HG02970 (cell line): ENCODE measurements around the gene ANAPC16.
"Not testable (repeated sequence)": the region's sequence is repeated elsewhere in the genome, so short reads cannot be mapped to it uniquely, and the experiment has no call there.

Experiments used
- ATAC-seq: cut with Tn5 transposase; IDR thresholded peaks from one replicate; pipeline ENCODE4 v1.9.1; 2021; ENCODE audit warnings: mild to moderate bottlenecking, moderate library complexity, moderate number of reproducible peaks; ENCODE audit not compliant: unreplicated experiment, low FRiP score

Gene ANAPC16

DNA sequence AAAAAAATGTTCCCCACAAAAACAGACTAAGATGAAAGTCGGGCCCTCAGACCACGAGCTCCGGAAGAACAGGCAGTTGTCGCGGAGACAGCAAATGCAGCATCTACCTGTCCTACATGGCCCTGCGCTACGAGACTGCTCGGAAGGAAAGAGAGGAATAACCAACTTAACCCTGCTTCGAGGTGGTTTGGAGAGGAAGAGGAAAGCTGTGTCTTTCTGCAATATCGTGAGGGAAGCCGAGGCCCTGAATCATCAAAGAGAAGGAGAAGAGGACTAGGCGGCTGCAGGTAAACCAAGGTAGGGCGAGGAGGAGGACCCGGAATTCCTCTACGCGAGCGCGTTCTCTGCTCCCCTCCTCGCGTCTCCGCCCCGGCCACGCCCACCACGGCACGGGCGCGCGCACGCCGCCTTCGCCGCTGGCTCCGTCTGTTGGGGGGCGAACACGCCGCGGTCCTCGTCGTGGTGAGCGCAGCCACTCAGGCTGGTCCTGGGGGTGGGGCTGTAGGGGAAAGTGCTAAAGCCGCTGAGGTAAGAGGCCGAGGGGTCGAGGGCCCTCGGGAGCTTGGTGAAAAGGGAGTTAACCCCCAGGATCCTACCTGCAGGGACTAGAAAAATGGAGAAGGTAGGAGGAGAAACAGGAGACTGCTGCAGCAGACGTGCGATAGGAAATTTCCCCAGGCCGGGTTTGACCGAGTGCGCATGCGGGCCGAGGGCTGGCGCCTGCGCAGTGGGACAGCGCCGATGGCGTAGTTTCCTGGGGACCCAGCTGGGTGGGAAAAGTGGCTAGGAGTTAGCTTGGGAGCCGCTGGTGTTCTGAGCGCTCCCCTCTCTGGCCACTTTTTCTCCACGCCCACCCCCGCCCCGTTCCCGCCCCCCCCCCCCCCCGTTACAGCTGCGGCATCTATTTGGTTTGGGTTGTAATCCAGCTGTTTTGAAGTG lies at the start of gene ANAPC16, which contains the start of gene ASCC1:
TSS of gene ANAPC16 (plus strand) at position 402 of the 939 bp plus-strand sequence. CDS start 7,903 bp downstream, outside the sequence.
TSS of gene ASCC1 (minus strand) at position 666 of the 939 bp plus-strand sequence. CDS start 2,978 bp downstream, outside the sequence.
- peak; percentile 90 for ATAC-seq

DNA sequence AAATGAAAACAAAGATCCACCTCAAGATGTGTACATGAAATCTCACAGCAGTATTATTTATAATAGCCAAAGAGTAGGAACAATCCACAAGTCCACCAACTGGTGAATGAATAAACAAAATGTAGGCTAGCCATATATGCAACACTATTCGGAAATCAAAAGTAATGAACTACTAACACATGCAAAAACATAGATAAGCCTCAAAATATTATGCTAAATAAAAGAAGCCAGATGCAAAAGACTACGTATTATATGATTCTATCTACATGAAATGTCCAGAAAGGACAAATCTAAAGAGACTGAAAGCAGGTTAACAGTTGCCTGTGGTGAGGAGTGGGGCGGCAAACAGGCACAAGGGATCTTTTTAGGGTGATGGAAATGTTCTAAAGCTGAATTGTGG lies 48.7 kb upstream of the ANAPC16 start:
- ATAC-seq, result no peak

DNA sequence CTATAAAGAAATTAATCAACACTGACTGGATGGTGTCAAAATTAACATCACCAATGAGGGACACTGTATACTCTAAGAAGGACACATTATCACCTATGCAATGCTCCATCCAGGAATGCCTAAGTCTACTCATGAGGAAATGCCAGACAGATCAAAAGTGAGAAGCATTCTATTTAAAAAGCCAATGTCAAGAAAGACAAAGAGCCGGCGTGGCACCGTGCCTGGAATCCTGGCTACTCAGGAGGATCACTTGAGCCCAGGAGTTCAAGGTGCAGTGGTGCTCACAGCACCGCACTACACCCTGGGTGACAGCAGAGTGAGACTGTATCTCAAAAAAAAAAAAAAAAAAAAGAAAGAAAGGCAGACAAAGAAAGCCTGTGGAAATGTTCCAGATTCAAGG lies 45.5 kb upstream of the ANAPC16 start:
- no peak for ATAC-seq

DNA sequence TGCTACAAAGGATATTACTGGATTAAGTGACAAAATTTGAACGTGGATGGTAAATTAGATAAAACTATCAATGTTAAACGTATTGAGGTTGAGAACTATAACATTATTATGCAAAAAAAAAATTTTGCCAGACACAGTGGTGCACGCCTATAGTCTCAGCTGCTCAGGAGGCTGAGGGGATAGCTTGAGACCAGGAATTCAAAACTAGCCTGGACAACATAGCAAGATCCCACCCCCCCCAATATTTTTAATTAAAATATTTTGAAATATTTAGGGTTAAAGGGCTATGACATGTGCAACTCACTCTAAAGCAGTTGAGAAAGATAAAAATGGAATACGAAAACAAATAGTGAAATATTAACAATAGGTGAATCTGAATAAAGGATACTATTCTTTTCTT lies 45.1 kb upstream of the ANAPC16 start:
- ATAC-seq, result no peak

DNA sequence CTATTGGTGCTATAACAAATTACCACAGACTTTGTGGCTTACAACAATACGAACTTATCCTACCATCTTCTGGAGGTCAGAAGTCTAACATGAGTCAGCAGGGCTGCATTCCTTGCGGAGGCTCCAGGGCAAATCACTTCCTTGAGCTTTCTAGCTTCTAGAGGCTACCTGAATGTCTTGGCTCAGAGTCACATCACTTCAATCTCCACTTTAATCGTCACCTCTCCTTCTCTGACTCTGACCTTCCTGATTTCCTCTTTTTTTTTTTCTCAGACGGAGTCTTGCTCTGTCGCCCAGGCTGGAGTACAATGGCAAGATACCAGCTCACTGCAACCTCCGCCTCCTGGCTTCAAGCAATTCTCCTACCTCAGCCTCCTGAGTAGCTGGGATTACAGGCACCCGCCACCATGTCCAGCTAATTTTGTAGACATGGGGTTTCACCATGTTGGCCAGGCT lies 44.6 kb upstream of the ANAPC16 start:
- no peak for ATAC-seq

DNA sequence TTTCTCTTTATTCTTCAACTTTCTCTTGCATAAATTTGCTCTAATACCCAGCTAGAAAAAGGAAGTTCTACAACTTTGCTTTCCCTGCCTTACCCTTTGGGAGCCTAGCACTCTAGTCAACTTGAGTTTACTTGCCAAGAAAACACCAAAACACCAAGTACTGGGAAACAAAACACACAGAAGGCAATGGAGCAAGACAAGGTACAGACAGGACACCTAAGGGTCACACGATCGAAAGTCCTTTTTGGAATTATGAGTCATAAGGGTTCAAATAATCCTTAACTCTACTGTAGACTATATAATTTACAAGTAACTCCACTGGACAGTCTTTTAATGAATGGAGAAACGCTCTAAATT lies 42.6 kb upstream of the ANAPC16 start:
- ATAC-seq, result no peak

DNA sequence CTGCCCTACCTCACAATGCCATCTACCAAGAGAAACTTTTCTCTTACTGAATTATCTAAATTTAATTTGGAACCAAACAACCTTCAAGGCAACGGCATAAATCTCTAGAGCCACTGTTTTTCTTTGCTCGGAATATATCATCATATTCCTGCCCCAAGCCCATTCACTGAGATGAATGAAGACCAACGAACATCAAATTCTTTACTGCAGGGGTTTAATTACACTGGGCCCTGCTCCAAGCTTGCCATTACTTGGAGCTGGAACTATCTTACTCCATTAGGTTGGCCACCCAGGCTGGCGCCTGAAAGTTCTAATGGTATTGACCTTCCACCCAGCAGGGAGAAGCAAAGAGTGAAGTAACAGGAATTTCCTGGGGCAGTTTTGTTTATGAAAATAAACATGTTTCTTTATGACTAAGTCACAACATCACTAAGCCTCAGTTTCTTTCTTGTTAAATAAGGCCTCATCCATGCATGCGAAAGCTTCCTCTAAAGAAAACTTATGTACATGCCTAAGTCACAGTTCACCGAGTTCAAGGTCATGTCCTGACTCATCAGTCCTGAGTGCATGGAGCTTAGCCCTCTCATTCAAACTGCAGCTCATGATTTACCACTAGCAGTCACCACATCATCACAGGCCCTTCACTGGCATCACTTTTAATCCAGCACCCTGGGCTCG lies 42.1 kb upstream of the ANAPC16 start:
- no peak for ATAC-seq

DNA sequence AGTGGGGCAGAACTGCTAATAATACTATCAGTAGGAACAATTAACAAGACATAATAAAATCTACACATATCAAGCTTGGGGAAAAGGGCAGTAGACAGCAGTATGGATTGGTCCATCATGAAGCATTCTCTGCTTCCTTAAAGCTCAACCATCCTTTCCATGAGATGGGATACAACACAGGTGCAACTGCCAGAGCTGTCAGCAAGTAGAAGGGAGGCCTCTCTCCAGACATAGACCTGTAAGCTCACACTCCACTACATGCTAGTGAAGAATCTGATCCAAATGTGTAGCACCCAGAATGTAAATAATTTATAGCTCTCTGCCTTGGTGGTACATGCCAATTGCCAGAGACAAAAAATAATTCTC lies 41.5 kb upstream of the ANAPC16 start:
- no peak for ATAC-seq

DNA sequence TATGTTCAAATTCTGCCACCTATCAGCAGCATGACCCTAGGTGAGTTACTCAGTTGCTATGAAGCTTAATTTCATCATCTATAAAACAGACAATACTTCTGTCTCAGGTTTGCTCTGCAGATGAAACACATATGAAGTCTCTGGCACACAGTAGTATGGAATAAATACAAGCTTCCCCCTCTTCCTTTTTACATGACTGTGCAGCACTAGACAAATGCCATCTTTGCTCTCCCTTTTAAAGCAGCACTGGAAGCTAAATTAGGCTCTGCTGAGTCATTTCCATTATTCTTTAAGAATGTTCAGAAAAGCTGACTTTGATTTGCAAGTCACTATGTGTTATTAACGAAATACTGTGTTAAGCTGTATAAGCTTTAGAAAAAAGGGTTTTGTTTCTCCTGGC lies 40.7 kb upstream of the ANAPC16 start:
- no peak for ATAC-seq

DNA sequence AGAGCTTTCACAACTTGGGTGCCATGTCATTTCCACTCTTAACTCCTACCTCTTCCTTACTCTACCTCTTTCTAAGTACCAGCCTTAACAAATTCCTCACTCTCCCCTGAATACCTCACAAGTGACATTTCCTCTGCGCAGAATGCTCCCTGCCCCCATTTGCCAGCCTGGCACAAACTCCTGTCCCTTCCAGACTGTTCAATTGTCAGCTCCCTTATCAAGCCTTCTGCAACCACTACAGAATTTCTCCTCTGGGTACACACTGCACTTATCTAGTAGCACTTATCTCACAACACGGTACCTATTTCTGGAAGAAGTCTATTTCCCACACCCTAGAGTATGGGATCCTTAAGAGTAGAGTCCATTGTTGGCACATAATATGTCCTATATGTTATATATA lies 39.1 kb upstream of the ANAPC16 start:
- no peak for ATAC-seq

DNA sequence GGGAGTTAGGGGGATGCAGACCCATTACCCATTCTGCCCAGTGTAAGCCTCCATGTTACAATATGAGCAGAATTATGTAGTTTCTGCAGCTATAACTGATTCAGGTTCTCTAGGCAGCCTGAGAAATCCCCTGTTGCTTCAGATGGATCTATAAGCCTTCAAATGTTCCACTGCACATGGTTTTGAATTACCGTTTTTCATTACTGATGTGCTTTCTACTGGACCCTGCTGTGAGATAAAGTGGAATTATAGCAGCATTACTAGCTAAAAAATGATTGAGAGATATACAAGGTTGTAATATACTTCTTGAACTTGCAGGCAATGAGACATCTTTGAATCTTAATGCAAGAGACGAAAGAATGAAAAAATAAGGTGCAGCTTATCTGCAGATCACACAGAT lies 38.4 kb upstream of the ANAPC16 start:
- no peak for ATAC-seq

DNA sequence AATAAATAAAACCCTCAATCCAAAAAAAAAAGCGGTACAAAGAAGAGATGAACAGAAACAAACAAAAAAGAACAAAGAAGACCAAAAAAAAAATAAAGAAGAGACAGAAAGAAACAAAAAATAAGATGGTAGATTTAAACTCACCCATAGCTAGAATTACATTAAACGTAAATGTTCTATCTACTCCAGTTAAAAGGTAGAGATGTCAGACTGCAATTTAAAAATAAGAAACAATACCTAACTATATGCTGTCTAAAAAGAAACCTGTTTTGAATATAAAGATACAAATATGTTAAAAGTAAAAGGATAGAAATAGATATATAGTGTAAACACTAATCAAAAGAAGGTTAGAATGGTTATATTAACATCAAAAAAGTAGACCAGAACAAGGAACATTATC lies 31.7 kb upstream of the ANAPC16 start:
- ATAC-seq, result no peak

DNA sequence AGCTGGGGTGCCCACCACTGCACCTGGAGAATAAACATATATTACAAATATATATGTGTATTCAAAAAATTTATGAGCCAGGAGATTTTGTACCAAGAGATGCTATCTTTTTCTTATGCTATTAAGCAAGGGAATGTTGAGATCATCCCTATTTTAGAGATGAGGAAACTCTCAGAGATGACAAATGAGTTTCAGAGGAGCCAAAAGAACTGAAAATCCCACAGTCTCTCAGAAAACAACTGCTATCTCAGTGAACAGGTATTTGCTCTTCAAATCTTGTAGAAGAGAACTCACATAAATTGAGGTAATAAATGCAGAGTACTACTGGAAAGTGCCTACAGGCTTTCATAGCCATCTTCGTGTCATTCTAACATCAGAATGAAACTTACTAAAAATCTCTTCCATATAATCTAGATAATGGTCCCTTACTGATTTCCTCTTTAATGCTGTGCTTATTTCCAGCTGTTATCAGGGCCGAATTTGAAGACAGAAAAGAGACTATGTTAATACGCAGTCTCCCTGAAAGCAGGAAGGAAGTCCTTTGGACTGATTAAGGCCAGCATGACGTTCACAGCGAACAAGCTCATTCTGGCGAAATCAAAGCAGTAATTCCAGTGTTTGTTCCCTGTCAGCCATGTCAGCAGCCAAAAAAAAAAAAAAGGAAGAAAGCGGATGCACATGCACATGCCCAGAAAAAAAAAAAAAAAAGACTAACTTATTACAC lies 29.4 kb upstream of the ANAPC16 start:
- ATAC-seq, result no peak

DNA sequence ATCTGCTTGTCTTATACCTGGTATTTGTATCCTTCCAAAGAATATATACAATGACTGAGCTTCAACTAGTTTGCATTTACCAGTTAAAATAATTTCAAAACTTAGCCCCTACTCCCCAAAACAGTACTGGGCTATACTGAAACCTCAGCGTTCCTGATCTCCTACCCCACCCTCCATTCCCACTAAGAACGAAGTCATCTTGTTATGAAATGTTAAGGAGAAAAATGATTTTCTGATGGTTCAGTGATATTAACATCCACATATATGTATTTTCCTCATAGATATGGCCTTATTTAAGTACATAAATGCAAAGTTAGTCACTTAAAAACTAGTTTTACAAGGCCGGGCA lies 28.9 kb upstream of the ANAPC16 start:
- ATAC-seq, result no peak

DNA sequence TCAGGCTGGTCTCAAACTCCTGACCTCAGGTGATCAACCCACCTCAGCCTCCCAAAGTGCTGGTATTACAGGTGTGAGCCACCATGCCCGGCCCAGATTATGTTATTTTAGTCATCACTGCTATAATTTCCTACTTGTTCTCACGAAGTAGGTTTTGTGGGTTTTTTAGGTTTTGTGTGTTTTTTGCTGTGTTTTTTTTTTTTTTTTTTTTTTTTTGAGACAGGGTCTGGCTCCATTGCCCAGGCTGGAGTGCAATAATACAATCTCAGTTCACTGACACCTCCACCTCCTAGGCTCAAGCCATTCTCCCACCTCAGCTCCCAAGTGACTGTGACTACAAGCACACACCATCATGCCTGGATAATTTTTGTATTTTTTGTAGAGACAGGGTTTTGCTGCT lies 20.9 kb upstream of the ANAPC16 start:
- no peak for ATAC-seq

DNA sequence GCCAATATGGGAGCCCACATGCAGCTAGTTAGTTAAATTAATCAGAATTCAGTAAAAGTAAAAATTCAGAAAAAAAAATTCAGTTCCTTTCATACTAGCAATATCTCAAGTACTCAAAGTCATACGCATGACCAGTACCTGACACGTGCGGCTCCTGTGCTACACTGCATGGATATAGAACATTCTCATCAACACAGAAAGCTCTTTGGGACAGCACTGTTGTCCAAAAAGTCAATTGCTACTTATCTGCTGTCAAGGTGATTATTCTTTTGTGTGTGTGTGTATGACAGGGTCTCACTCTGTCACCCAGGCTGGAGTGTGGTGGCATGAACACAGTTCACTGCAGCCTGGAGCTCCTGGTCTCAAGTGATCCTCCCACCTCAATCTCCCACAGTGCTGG lies 14.9 kb upstream of the ANAPC16 start:
- no peak for ATAC-seq

DNA sequence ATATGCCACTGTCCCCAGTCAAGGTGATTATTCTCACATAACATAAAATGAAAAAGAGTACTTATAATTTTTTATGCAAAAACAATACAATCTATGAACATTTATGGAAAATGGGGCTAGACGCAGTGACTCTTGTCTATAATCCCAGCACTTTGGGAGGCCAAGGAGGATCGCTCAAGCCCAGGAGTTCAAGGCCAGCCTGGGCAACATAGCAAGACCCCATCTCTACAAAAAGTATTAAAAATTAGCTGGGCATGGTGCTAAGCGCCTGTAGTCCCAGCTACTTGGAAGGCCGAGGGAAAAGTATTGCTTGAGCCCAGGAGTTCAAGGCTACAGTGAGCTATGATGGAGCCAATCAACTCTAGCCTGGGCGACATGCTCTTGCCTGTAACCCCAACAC lies 14.5 kb upstream of the ANAPC16 start:
- no peak for ATAC-seq

DNA sequence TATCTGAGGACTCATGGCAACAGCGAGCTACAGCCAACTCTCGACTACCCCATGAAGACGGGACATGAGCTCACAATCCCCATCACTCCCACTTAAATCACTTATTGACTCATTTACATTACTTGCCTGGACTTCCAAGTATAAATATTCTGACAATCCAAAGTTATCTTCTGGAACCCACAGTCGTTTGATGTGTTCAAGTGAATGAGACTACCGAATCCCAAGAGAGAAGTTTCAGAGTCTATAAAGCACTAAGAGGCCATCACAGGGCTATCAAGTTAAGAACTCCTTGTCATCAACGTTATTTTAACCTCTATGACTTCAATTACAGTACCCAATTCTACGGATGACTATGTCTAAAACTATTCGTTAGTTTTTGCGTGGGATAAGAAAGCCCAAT lies 11.5 kb upstream of the ANAPC16 start:
- ATAC-seq, result no peak

DNA sequence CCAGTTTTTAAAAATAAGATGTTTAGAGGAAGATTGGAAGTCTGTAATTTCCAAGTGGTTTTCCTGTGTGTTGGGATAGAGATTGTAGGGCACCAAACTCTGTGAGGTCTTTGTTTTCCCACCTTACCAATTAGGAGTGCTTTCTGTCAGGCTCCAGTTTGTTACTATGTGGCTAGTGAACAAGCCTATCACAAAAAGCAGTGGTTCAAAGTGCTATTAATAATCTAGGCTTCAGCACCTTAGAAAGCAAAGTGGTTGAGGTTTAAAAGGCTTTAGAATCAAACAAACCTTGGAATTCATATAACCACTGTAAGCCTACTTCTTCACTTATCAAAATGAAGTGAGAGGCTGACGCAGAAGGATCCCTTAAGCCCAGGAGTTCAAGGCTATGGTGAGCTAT lies 11.1 kb upstream of the ANAPC16 start:
- ATAC-seq, result no peak

DNA sequence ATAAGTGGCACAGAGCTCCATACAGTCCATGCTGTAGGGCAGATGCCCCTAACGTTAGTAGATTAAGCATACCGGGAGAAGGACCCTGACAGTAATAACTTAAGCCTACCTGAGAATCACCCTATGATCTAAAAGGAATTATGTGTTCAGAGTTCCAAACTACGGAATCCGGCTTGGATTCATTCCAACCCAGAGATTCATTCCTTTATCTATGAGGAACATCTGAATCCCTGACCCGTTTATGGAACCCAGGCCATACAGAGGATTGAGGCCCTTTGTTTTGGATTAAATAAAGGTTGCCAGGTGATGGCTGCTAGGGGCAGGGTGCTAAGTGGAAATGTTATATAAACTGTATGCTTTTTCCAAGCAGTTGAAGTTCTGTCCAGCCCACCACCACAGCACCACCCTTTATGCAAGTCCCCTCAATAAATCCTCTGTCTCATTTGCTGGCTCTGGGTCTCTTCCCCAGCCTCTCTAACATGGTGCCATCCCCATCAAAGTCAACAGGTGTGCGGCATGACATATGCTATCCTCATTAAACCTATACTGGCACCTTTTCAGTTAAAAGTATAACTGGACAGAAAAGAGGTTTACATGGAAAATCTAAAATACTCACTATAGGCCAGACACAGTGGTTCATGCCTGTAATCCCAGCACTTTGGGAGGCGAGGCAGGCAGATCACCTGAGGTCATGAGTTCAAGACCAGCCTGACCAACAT lies 9.1 kb upstream of the ANAPC16 start:
- no peak for ATAC-seq

DNA sequence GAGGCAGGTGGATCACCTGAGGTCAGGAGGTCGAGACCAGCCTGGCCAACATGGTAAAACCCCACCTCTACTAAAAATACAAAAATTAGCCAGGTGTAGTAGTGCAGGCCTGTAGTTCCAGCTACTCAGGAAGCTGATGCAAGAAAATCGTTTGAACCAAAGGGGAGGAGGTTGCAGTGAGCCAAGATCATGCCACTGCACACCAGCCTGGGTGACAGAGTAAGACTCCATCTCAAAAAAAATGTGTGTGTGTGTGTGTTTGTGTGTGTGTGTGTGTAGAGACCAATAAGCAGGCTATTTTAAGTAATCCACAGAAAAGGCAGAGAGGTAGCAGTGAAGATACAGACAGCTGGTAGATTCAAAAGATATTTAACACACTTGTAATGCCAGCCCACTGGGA lies 7.3 kb upstream of the ANAPC16 start:
- ATAC-seq, result not testable (repeated sequence)
